Breast epithelium (tissue), 3 donors: ENCODE results near the gene WWC2.
"Not testable (repeated sequence)": the region's sequence is repeated elsewhere in the genome, so short reads cannot be mapped to it uniquely, and the experiment has no call there.

Source experiments
- CTCF ChIP-seq, 3 donors: fragments of 450-650 bp; IDR thresholded peaks; one replicate each; pipeline ENCODE4 v1.5.1; 2016 to 2017; ENCODE audit warnings: antibody characterized with exemption in 3 of 3, mild to moderate bottlenecking in 3 of 3, moderate library complexity in 3 of 3
- POLR2AphosphoS5 ChIP-seq, 3 donors: sonication (generic); formaldehyde crosslinking; IDR thresholded peaks; one replicate each; pipeline ENCODE4 v1.6.1; 2017; ENCODE audit warnings: antibody characterized with exemption in 3 of 3

GRCh38 chr4:183193730-183194338 is 94.8 kb downstream of the WWC2 start:
- TF ChIP-seq CTCF, POLR2AphosphoS5 (IDR thresholded peaks at IDR 0.05): not testable (repeated sequence)
